HG03521 (cell line): ENCODE data around the gene APOL4.
"Not testable (repeated sequence)": the region's sequence is repeated elsewhere in the genome, so short reads cannot be mapped to it uniquely, and the experiment has no call there.

Experiments used
- ATAC-seq: cut with Tn5 transposase; IDR thresholded peaks from one replicate; pipeline ENCODE4 v1.9.1; 2021; ENCODE audit warnings: mild to moderate bottlenecking, moderate library complexity; ENCODE audit not compliant: unreplicated experiment

APOL4 gene

GRCh38 chr22:36156515-36157419, 44.8 kb downstream of the APOL4 start:
- no peak for ATAC-seq

- ATAC-seq: no peak
These were observed 45.5 kb downstream of the APOL4 start for GRCh38 chr22:36156119-36156514.

GRCh38 chr22:36155702-36156101, 45.9 kb downstream of the APOL4 start:
- ATAC-seq: no peak

- ATAC-seq: no peak
These were observed 47.1 kb downstream of the APOL4 start for GRCh38 chr22:36154423-36154945.

GRCh38 chr22:36153501-36154422, 47.8 kb downstream of the APOL4 start:
- no peak for ATAC-seq

- ATAC-seq: not testable (repeated sequence)
These were observed 48.8 kb downstream of the APOL4 start for GRCh38 chr22:36152821-36153220.

- ATAC-seq: no peak
These were observed 49.5 kb downstream of the APOL4 start for GRCh38 chr22:36152088-36152487.

GRCh38 chr22:36151006-36151595, 50.5 kb downstream of the APOL4 start:
- ATAC-seq: no peak

GRCh38 chr22:36149441-36149840, 52.2 kb downstream of the APOL4 start:
- no peak for ATAC-seq

GRCh38 chr22:36148411-36148810, 53.2 kb downstream of the APOL4 start:
- ATAC-seq: no peak

GRCh38 chr22:36147196-36147791, 54.3 kb downstream of the APOL4 start:
- ATAC-seq: no peak

GRCh38 chr22:36145881-36146280, 55.7 kb downstream of the APOL4 start:
- no peak for ATAC-seq

GRCh38 chr22:36144886-36145541, 56.6 kb downstream of the APOL4 start:
- ATAC-seq: no peak

GRCh38 chr22:36143956-36144355, 57.7 kb downstream of the APOL4 start:
- no peak for ATAC-seq

- ATAC-seq: no peak
These were observed 58.4 kb downstream of the APOL4 start for GRCh38 chr22:36143066-36143815.

GRCh38 chr22:36141481-36141880, 60.1 kb downstream of the APOL4 start:
- no peak for ATAC-seq
